ENCODE results near the gene NTHL1.

NTHL1 gene

DNA sequence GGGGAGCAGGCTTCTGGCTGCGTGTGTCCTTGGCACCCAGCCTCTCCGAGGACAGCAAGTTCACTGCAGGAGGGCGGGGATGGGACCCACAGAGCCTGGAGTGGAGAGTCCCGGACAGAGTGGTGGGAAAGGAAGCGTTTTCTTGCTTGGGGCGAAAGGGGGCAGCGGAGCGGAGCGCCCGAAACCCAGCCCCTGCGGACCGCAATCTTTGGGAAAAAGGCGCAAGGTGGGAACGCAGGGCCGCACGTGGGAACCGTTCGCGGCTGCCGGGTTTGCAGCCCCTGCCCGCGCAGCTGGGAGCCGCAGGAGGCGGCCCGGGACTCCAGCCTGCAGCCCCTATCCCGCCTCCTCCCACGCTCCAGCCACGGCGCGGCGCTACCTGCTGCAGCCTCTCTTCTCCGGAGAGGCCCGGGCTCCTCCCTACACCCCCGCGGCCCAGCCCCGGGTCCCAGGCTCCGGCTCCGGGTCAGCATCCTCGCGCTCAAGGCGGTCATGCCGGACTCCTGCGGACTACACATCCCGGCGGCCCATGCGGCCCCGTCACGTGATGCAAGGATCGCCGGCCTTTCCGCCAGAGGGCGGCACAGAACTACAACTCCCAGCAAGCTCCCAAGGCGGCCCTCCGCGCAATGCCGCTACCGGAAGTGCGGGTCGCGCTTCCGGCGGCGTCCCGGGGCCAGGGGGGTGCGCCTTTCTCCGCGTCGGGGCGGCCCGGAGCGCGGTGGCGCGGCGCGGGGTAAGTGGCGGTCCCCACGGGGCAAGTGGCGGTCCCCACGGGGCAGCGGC, at the start of gene NTHL1, which contains the start of gene TSC2:
Gene NTHL1 (minus strand): TSS at position 505 of the 786 bp plus-strand sequence. CDS start 11 bp downstream, at position 494.
Gene TSC2 (plus strand): TSS at position 656 of the 786 bp plus-strand sequence. CDS start 631 bp downstream, outside the sequence.
- peak; percentile 98 for DNase-seq

DNA sequence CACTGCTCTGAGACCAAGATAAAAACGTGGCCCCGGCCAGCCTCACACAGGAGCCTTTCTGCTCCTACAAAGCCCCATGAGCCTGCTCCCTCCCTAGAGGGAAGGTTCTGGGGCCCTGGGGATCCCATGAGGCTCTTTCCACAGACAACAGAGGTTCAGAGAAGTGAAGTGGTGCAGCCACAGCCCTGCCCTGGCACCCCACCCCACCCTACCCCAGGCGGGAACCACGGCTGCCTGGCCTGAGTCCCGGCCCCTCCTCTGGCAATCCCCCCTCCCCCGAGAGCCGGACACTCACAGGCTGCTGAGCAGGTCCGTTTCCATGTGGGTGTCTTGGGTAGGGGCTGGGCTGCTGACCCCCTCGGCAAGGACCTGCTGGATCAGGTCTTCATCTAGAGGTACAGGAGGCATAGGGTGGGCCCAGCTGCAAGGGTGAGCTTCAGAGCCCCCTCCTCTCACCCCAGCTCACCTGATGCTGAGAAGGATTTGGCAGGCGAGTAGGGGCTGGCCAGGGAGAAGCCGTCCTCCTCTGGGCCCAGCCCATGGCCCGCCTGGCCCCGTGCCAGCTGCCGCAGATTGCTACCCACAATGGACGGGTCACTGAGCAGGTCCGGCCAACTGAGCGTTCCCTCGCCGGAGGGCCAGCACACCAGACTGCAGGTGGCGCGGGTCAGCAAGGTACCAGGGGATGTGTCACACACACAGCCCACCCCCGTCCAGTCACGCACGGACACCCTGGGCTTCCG, 49.4 kb upstream of the NTHL1 start:
- DNase-seq: no peak

DNA sequence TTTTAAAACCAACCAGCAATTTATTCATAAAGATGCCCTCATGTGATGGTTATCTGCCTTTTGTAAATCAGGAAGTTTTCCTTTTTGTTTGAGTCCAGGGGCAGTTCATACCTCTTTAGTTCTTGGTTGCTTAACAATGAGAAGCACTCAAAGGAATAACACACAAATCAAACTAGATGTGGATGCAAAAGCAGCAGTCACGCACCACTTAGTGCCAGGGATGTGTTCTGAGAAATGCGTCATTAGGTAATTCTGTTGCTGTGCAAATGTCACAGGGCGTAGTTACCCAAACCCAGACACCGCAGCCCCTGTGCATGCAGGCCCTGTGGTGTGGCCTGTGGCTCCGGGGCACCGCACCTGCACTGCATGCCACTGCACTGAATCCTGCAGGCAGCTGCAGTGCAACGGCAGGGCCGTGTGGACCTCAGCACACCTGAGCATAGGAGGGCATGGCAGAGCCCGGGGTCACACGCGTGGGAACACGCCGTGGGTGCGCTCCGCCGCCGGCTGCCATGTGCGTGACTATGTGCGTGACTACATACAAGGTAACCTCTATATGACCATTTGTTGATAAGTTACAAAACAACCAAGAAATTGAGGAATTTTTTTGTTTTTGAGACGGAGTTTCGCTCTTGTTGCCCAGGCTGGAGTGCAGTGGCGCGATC, 48.4 kb upstream of the NTHL1 start:
- no peak for DNase-seq

DNA sequence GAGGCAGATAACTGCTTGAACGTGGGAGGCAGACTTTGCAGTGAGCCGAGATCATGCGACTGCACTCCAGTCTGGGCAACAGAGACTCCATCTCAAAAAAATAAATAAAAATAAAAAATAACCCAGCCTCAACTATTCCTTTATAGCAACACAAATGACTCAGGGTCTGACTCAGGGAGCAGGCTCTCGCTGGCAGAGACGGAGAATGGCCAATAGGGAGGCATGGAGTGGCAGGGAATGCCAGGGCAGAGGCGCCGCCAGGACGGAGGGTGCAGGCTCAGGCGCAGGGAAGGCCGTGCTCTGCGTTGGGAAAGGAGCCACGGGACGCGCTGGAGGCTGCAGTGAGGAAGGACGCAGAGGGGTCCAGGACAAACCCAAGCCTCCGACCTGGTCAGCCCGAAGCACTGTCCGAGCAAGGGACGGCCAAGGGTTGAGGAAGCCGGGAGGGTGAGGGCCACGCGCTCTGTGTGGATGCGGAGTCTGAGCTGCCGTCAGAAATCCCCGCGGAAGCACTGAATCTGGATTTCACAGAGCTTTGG, 47.8 kb upstream of the NTHL1 start:
- no peak for DNase-seq

DNA sequence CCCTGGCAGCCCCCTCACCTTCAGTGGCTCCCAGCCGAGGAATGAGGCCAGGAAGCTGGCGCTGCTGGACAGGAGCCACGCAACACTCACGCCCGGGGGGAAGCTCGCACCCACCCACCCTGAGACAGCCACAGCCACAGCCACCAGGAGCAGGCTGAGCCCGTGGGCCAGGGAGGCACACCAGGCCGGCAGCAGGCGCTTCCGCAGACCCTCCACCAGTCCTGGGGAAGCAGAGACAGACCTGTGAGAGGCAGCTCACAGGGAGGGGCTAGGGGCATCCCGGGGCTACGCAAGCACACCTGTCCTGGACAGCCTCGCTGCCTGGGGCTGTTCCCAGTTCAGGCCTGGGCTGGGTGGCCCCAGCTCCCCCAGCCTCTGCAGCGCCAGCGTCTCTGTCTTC, 46.2 kb upstream of the NTHL1 start:
- DNase-seq: no peak

DNA sequence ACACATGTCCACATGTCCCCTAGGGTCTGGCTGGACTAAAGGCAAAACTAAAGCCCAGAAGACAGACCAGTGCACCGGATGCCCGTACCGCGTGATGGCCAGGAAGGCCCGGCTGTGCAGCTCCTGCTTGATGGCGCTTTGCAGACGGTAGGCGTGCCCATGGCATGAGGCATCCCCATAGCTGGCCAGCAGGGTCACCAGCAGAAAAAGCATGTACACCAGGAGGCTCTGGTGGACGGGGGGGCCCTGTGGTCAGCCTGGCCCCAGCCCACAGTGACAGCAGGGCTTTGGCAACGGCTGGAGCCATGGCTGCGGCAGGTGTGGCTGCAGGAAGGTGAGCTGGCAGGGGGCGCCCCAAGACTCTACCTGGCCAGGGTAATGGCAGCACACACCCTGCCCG, 45.2 kb upstream of the NTHL1 start:
- DNase-seq: no peak

DNA sequence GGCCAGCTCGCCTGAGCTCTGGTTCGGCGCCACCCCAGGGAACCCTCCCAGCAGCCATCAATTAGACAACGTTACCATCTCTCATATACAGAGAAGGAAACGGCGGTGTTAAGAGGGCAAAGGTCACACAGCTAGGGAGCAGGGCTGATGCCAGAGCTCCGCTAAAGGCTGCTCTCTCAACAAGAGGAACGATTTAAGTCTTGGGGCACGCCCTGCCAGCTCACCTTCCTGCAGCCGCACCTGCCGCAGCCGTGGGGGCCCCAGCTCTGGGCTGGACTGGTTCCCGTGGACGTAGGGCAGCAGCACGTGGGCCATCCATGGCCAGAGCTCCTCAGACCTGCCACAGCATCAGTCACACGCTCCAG, 44.6 kb upstream of the NTHL1 start:
- DNase-seq: no peak

DNA sequence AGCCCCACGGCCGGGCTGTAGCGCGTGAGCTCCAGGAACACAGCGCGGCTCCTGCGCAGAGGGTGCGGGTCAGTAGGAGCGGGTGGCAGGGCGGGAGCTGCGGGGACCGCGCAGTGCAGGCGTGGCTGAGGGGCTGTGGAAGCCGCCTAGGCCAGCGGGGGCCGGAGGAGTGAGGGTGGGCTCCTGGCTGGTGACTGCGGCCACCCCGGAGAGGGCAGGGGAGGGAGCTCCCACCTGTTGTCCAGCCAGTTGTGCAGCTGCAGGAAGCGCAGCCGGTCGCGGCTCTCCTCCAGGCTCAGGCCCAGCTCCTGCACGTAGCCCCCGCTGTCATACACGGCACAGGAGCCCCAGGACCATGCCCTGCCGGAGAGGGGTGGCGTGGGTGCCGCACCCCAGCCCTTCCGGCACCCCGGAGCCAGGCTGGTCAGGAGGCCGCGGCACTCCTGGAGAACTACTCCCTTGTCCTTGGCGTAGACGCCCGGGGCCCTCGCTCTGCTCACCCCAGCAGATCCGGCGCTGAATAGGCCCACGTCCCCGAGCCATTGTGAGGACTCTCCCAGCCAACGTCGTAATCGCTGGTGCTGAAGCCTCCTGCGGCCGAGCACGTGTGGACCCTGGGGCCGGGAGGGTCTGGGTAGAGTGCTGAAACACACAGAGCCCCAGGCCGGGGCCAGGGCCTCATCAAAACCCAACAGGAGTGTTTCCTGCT, 44.1 kb upstream of the NTHL1 start:
- no peak for DNase-seq

DNA sequence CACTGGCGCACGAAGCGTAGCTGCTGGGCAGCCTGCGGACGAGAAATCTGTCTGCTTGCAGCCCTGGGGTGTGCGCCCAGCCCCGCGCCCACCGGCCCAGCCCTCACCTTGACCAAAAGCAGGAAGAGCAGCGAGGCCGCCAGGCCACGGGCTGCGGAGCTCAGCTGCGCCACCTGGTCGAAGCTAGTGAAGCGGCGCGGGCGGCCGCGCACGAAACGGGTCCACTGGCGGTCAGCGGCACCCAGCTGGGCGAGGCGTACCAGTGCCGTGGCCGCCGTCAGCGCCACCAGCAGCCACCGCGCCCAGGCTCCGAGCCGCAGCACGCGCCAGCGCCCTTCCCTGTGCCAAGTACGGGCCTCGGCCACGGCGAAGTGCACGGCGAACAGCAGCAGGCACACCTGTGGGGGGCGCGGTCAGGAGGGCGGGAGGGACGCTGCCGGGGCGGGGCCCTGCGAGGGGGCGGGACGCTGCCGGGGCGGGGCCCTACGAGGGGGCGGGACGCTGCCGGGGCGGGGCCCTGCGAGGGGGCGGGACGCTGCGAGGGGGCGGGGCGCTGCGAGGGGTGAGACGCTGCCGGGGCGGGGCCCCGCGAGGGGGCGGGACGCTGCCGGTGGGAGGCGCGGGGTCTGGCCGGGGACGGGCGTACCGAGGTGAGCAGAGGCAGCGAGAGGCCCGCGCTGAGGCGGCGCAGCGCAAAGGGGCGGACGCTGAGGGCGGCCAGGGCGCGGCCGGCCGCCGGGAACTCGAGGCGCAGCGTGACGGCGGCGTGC, 43.3 kb upstream of the NTHL1 start:
- no peak for DNase-seq

DNA sequence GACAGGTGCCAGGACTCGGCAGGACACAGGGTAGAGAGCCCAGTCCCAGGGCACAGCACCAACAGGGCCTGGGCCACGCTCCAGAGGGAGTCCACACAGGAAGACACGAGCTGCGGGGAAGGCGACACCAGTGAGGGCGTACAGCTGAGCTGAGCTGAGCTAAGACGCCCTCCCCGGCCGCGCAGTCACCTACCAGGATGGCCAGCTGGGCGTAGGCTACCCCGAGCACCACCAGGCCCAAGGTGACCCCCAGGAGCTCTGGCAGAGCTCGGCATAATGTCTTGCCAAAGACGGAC, 42.8 kb upstream of the NTHL1 start:
- no peak for DNase-seq

DNA sequence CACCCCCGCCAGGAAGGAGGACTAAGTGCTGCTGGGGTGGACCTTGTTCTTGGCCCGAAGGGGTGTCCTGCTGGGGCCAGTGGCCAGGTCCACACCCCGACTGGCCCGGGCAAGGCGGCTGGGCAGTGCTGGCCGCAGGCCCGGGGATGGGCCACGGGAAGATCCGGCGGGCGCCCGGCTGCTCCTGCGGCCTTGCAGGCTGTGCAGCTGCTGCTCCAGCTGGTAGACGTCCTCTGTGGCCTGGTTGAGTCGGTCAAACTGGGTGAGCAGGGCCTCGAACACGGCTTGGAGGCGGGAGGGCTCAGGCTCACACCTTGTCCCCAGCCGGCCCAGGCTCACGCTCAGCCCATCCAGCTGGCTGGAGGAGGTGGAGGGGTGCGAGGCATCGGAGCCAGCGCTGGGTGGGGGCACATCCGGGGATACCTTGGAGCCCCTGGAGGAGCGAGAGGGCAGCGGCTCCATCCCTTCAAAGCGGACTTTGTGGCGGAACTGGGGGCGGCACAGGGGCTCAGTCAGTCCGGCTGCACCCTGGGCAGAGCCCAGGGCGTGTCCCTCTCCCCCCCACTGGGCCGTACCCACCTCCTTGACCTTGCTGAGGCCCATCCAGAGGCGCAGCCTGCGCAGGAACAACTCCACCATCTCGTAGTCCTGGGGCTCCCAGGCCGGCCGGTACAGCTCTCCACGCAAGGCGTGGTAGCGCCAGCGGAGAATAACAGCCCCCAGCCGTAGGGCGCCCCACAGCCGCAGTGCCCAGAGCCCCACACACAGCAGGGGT, 42.3 kb upstream of the NTHL1 start:
- no peak for DNase-seq

DNA sequence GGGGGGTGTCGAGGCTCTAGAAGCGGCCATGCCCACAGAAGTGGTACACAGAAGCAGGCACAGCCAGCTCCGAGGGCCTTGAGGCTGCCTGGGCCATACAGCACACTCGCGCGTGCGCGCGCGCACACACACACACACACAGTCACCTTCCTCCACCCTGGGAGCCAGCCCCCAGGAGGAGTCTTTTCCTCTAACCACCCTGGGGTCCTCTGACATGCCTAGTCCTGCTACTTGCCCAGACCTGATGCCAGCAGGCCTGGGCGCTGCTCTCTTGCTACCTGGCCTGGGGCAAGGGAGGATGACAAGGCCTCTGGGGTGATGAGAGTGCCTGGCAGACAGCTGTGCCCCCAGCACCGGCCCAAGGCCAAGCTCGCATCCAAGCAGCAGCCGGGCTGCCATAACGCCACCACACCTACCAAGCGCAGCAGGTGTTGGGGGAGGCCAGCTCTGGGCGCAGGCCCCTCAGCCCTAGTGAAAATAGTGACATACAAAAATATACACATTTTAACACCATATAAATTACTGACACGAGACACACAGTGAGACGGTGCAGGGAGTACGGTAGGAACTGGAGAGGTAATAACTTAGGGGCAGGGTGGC, 41.2 kb upstream of the NTHL1 start:
- DNase-seq: no peak

DNA sequence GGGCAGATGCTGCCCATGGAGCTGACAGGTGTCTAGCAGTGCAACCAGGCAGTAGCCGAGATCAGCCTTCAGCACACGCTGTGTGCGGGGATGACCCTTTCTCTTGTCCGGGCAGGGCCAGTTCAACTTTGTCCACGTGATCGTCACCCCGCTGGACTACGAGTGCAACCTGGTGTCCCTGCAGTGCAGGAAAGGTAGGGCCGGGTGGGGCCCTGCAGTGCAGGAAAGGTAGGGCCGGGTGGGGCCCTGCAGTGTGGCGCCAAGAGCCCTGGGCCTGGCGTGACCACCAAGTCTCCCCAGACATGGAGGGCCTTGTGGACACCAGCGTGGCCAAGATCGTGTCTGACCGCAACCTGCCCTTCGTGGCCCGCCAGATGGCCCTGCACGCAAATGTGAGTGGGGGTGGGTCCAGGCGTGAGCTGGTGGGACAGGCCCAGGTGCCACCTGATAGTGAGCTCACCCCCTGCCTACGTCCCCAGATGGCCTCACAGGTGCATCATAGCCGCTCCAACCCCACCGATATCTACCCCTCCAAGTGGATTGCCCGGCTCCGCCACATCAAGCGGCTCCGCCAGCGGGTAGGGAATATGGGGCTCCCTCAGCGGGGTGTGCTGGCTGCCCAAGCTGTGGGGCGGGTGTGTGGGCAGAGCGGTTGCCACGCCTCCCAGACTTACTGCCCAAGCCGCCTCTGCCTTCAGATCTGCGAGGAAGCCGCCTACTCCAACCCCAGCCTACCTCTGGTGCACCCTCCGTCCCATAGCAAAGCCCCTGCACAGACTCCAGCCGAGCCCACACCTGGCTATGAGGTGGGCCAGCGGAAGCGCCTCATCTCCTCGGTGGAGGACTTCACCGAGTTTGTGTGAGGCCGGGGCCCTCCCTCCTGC, 40.4 kb upstream of the NTHL1 start:
- DNase-seq: no peak

DNA sequence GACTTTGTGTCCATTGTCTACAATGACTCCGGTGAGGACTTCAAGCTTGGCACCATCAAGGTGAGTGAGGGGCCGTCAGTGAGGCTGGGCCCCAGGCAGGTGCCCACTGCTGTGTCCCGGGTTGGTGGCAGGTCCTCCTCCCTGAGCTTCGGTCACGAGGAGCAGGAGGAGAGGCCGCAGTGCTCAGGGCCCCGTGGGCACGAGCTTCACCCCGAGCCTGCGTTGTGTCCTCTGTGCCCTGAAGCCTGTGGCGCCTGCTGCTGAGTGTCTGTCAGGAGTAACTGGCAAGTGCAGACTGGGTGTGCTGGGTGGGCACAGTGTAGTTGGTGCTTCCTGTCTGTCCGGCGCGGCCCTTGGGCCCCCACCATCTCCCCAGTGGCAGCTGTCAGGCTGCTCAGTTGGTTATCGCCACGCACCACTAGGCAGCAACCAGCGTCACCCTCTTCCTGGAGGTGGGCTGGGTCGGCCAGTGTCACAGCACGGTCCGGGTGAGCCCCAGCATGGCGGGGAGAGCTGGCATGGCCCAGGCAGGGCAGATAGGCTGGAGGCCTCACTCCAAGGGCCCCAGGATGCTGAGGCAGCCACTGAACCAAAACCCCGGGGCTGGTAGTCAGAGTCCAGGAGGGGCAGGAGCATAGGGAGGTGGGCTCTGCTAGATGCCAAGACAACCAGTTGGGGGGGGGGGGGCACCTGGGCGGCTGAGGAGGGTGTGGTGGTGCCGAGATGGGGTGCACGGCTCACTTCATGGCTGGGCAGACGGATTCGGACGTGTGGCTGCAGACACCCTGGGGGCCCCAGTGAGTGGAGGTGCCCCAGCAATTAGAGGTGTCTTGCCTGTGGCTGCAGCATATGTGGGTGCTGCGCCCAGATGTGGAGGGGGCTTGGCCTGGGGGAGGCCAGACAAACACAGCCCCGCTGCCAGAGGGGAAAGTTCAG, 39.4 kb upstream of the NTHL1 start:
- DNase-seq: no peak

DNA sequence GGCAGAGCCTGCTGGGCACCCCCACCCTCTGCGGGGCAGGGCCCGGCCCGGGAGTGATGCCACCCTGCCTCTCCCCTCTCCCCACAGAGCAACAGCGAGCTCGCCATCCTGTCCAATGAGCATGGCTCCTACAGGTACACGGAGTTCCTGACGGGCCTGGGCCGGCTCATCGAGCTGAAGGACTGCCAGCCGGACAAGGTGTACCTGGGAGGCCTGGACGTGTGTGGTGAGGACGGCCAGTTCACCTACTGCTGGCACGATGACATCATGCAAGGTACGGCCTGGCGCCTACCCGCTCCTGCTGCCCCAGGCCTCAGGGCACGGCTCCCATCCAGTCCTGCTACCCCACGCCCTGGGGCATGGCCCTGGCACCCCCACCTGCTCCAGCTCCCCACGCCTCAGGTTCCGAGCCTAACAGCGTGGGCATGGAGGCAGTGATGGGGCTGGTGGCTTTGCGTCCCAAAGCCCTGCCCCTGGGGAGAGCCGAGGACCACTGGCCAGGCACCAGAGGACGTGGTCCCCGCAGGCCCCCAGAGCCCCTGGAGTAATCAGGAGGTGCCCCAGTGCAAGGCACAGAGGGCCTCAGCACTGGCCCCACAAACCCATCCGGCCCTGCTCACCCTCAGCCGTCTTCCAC, 38.6 kb upstream of the NTHL1 start:
- DNase-seq: no peak

DNA sequence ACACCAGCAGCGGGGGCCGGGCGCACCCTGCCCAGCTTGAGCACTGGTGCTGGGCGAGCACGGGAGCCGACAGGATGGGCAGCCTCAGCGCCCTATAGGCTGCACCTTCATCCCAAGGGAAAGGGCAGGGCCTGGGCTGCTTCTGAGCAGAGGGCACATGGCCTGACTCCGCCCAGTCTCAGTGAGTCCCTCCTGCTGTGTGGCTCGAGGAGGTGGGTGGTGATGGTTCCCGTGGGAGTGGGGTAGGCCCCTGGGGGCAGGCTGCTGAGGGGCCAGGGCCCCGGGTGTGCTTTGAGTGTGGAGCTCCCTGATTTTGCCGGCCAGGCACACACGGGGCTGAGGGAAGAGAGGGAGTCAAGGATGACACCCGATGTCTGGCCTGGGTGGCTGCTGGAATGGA, 38.0 kb upstream of the NTHL1 start:
- no peak for DNase-seq

DNA sequence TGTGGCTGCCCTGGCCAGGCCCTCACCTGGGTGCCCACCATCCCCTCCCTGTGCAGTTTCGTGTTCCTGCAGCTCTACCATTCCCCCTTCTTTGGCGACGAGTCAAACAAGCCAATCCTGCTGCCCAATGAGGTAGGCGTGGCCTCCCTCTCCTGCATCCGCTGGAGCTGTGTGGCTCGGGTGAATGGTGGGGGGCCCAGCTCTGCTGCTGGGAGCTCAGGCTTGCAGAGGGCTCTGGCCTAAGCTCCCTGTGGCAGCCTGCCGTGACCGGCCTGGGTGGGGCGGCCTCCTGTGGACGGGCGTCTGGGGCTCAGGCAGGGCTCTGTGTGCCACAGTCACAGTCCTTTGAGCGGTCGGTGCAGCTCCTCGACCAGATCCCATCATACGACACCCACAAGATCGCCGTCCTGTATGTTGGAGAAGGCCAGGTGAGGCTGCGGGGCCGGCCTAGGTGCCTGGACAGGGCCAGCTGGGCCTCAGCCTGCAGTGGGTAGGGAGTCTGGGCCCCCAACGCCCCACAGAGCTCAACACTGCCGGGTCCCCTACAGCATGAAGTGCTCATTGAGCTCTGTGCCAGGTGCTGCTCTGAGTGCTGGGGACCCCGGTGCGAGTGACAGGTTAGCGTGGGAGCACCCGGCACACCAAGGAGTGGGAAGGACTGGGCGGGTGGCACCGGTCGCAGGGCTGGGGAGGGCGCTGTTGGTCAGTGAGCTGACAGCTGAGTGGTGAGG, 37.4 kb upstream of the NTHL1 start:
- no peak for DNase-seq
